Measurements from ENCODE around the gene GTF2H1.

GTF2H1 gene

GRCh38 chr11:18321969-18322711 is at the start of gene GTF2H1, which contains the start of gene HPS5:
TSS of gene GTF2H1 (plus strand) at chr11:18322567. CDS start at chr11:18333075, 10,508 bp downstream.
TSS of gene HPS5 (minus strand) at chr11:18322140. CDS start at chr11:18317858, 4,282 bp downstream.
- peak; percentile 94 for DNase-seq

DNA sequence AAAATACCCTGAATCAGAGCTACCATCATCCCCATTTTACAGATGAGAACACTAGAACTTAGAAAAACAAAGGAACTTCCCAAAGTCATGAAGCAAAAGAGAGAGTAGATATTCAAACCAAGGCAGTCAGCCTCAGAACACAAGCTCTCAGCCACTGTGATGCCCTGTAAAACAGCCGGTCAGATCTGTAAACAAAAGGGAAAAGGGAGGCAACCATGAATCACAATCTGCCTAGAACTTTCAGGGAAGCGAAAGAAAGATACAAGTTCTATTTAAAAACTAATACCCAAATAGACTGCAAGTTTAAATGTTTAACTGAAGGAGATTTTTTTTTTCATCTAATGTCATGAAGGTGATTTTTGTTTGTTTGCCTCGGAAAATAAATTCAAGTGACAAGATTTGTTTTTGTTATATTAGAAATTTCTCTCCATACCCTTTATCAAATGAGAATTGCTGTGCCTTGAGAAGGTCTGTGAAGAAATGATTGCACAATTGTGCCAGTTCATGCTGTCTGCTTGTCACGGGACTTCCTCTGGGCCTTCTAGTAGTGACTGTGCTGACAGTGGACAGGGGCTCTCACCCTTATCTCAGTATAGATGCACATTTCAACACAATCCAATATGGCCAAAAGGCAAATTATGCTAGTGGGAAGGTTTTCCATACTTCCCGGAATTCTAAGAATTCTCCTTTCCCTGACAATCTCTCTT is 44.6 kb upstream of the GTF2H1 start:
- DNase-seq, result no peak

DNA sequence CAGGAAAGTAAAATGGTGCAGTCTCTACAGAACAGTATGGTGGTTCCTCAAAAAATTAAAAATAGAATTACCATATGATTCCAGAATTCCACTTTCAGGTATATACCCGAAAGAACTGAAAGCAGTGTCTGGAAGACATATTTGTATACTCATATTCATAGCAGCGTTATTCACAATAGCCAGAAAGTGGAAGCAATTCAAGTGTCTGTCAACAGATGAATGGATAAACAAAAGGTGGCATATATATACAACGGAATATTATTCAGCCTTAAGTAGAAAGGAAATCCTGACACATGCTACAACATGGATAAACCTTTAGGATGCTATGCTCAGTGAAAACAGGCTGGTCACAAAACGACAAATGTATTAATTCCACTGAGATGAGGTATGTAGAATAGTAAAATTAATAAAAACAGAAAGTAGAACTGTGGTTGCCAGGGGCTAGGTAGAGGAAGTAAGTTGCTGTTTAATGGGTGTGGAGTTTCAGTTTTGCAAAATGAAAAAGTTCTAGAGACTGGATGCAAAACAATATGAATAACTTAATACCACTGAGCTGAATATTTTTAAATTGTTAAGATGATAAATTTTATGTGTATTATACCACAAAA is 41.8 kb upstream of the GTF2H1 start:
- no peak for DNase-seq

GRCh38 chr11:18282626-18283025 is 39.7 kb upstream of the GTF2H1 start:
- DNase-seq, result no peak

DNA sequence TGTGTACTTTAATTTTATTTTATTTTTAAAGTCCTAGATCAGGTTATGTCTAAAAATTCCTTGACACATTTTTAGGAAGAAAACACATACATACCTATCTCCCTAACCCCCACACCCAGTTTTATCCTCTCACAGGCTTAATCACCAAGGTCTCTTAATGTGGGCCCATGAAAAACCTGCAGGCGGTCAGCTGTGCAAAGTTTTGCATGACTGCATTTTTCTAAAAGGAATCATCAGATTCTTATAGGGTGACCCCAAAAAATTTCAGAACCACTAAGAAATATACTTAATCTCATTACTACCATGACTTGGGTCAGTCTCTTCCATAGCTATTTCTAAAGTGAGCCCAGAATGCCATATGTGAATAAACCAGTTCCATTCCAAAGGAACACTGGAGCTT is 36.5 kb upstream of the GTF2H1 start:
- no peak for DNase-seq

- no peak for DNase-seq
Measured at GRCh38 chr11:18288911-18289310, 33.5 kb upstream of the GTF2H1 start.

DNA sequence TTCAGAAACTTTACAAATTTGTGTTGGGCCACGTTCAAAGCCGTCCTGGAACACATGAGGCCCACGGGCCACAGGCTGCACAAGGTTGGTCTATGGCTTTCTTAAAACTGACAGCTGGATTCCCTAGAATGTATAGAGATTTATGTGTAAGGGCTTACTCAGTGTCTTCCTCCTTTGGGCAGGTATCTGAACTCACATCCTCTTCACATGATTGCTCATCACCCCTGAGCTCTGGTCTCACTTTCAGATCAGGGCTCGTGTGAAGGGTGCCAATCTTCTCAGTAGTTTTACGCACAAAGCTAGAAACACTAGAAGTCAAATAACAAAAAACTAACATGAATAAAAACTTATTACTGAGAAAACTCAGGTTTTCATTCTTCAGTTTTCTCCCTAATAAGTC is 27.5 kb upstream of the GTF2H1 start:
- DNase-seq, result no peak

- no peak for DNase-seq
Measured at GRCh38 chr11:18295316-18295715, 27.1 kb upstream of the GTF2H1 start.

GRCh38 chr11:18299721-18300120 is 22.6 kb upstream of the GTF2H1 start:
- DNase-seq, result no peak

DNA sequence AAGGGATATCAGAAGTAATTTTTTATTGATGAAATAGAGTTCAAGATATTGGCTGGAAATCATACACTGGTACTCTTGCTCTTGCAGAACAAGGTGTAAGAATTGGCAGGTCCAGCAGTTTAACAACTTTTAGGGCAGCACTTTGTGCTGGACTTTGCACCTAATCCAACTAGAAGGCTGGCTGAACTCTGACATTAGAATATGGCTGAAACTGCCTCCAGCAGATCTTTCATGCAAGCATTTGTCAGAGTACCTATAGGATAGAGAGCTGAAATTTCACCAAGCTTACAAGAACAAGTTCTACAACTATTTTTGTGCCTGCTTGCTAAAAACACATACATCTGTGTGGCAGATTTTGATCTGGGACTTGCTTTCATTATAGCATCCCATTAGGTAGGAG is 17.6 kb upstream of the GTF2H1 start:
- DNase-seq, result no peak

- DNase-seq, result no peak
Measured at GRCh38 chr11:18307461-18308139, 14.8 kb upstream of the GTF2H1 start.

- DNase-seq, result no peak
Measured at GRCh38 chr11:18308242-18308641, 14.1 kb upstream of the GTF2H1 start.

DNA sequence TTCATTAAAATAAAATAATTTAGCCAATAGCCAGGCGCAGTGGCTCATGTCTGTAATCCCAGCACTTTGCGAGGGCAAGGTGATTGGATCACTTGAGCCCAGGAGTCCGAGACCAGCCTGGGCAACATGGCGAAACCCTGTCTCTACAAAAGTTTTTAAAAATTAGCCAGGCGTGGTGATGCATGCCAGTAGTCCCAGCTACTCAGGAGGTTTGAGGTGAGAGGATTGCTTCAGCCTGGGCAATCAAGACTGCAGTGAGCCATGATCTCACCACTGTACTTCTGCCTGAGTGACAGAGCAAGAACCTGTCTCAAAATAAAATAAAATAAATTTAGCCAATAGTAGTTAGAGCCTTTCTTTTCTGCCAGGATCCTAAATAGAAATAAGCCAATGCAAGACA is 12.7 kb upstream of the GTF2H1 start:
- DNase-seq, result no peak

DNA sequence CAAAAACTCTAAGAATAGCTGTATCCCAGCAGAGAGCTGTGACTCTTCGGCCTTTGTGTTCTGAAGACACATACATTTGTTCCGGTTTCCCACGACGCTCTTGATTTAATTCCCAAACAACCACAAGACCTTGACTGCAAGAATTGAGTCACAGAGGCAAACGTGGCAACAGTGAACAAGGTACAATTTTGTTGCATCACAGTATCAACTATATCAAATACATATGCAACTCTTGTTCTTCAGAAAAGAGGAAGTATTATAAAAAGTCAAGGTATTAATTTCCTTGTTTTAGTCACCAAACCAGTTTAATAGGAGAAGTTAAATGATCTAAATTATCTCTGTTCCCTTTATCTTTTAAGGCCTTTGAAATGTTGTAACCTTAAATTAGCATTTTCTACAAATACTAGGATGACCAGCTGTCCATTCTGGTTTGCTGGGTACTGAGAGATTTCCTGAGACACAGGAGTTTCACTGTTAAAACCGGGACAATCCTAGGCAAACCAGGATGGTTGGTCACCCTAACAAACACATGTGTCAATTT is 11.5 kb upstream of the GTF2H1 start:
- DNase-seq, result no peak

DNA sequence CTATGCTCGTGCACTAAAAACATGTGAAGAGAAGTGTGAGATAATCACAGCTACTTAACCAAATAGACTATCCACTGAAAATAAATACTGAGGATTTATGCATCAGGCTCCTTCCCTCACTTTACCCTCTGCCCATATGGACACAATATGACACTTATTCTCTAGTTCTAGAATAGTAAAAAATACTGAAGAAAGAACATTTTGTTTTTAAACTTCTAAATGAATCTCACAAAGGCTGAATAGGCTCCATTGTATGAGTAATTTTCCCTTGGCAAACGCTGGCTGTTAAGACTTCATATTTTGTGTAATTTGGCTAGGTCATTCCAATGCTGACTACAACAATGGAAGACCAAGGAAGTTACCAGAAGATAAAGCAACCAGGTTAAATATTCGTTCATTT is 10.4 kb upstream of the GTF2H1 start:
- DNase-seq, result no peak

DNA sequence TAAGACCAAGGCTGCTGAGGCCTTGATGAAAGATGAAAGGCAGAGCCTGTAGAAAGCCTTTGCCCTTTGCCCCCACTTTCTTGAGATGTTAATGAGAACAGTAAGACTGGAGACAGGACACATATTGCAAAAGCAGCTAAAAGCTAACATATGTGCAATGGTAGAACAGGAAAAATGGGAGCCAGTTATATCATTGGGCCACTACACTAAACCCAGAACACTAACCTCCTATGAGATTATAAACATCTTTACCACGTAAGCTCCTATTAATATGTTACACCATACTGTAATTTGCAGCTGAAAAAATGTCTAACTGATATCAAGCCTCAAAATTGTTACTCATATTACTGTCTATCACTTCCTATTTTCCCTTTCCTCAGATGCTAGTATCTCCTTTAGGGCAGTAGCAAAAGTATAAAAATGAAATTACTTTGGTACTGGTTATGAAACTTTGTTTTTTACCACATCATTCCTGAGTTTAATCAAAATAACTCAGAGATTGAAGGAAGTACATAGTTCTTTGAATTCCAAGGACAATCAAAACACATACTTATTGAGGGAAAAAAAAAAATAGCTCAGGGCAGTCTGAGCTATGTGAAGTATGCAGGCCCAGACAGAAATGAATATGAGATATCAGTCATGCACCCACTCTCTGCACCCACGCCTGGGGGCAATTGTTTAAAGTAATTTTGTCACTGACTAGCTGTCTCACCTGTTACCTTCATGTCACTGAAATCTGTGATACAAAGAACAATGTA is 9.5 kb upstream of the GTF2H1 start:
- no peak for DNase-seq

DNA sequence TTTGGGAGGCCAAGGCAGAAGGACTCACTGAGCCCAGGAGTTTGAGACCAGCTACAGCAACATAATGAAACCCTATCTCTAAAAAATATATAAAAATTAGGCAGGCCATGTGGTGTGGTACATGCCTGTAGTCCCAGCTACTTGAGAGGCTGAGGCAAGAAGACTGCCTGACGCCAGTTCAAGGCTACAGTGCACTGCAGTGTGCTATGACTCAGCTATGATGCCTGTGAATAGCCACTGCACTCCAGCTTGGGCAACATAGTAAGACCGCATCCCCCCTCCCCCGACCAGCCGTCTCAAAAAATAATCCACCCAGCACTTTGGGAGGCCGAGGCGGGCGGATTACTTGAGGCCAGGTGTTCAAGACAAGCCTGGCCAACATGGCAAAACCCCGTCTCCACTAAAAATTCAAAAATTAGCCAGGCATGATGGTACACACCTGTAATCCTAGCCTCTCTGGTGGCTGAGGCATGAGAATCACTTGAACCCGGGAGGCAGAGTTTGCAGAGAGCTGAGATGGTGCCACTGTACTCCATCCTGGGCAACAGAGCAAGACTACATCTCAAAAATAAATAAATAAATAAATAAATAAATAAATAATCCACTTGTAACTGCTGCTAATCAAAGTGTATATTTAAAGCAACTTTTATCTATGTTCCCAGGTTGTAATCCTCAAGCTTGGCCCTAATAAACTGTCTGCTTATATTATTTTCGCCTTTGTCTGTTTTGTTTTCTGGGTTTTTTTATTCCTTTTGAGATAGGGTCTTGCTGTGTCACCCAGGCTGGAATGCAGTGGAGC is 8.2 kb upstream of the GTF2H1 start:
- no peak for DNase-seq

GRCh38 chr11:18314784-18315523 is 7.4 kb upstream of the GTF2H1 start:
- no peak for DNase-seq

DNA sequence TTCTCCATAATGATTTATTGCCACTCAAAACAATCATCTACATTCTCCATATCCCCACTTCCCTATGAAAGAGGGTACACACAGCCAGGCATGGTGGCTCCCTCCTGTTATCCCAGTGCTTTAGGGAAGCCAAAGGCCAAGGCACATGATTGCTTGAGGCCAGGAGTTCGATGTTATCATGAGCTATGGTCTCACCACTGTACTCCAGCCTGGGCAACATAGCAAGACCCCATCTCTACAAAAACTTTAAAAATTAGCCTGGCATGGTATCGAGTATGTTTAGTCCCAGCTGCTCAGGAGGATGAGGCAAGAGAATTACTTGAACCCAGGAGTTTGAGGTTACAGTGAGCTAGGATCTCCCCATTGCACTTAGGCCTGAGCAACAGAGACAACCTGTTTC is 6.5 kb upstream of the GTF2H1 start:
- DNase-seq, result no peak

- DNase-seq, result no peak
Measured at GRCh38 chr11:18317551-18317950, 4.8 kb upstream of the GTF2H1 start.

DNA sequence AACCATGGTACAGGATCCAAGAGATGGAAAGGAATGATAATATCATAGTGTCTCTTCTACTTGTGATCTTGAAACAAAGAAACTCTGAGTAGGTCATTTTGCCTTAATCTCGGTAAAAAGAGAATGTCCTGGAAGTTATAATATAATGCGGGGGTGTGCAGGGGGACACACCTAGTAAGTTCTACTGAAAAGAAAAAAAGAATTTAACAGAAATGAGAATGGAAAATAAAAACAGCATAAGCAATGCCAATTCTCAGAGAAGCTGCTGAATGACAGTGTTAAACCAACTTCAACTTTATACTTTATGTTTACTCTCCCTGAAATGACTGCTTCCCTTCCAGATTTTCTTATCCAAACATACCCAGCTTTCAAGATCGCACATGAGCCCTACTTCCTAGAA is 2.5 kb upstream of the GTF2H1 start:
- no peak for DNase-seq
